Stimulated activated CD8-positive, alpha-beta memory T cell treated with anti-CD3 and anti-CD28 coated beads, Interleukin-12 subunit alpha, Interleukin-12 subunit beta, amount 100 ng/mL, for 1 hour (primary cell): ENCODE measurements around the gene DIO1.

Source experiments
- DNase-seq: peaks from one replicate; pipeline ENCODE4 v3.0.0-alpha.2; 2020; ENCODE audit warnings: low read depth

DIO1 gene

DNA sequence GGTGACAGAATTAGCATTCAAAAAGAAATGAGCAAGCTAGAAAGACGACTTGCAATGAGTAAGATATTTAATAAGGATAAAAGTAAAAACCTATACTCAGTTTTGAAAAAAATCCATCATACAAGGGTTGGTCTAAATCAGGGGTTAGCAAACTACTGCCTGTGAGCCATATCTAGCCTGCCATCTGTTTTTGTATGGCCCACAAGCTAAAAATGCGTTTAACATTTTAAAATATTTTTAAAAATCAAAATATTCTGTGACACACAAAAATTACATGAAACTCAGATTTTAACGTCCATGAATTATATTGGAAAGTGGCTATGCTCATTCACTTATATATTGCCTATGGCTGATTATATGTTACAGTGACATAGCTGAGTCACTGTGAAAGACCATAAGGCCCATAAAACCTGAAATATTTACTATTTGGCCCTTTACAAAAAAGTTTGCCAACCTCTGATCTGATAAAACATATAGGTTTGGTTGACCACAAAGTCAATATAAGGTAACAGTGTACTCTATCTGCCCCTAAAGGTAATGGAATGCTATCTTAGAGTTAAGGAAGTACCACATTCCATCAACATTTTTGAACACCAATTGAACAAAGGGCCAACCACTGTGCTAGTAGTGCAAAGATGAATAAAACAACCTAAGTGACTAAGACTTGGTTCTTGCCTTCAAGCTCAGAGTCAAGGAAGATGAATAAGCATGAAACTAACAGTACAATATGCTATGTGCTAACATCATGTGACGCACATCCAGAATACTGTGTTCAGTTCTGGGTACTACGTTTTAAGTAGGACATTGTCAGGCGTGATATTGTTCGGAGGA, 48.4 kb downstream of the DIO1 start:
- no peak for DNase-seq

DNA sequence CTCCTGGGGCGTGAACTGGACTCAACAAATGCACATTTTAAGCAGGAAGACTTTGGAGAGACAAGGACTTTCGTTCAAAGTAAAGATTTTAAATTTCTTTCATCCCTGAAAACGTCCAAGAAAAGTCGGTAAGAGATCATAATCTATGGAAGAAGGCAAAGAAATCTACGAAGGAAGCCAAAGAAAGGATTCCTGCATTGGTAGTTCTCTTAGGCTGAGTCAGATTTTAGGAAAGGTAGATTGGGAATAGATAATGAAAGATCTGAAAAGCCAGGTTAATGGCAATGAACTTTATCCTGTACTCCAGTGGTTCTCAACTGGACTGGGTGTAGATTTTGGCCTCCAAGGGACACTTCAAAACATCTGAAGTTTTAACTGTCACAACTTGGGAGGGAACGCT, 49.1 kb downstream of the DIO1 start:
- DNase-seq = no peak

DNA sequence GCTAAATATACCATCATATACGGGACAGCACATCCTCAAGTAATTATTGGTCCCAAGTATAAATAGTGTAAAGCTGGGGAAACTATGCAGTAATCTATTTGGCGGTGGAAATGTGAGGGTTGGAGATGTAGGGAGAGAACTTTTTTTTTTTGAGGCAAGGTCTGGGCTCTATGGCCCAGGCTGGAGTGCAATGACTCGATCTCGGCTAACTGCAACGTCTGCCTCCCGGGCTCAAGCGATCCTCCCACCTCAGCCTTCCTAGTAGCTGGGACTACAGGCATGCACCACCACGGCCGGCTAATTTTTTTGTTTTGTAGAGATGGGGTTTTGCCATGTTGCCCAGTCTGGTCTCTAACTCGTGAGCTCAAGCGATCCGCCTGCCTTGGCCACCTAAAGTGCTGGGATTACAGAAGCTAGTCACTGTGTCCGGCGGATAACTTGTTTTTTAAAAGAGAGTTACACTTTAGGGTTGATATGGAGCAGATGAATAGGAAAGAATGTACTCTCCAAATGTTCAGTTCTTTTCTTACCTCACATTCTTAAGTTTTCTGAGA, 49.6 kb downstream of the DIO1 start:
- no peak for DNase-seq

DNA sequence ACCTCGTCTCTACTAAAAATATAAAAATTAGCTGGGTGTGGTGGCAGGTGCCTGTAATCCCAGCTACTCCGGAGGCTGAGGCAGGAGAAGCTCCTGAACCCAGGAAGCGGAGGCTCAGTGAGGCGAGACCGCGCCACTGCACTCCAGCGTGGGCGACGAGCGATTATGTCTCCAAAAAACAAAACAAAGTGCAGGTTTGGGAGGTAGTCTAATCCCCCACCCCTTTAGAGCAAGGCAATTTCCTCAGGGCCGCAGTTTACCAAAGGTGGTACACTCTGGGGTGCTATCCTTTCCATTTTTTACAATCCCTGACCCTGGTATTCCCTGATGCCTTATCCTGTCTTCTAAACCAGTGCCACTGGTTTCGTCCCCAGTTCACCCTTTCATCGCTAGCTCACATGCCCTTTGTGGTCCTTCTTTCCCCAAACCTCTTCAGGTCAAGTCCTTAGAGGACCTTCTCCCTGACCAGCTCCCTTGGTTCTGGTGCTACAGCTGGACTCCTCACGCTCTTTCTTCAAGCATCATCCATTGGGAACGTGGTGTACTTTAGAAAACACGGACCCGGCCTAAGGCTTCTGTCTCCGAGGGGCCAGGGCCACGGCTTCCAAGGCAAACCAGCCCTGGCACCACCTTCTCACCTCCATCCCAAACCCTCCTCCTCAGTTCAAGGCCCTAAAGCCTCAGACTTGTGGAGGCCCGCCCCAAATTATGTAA, 50.6 kb downstream of the DIO1 start:
- DNase-seq = no peak

DNA sequence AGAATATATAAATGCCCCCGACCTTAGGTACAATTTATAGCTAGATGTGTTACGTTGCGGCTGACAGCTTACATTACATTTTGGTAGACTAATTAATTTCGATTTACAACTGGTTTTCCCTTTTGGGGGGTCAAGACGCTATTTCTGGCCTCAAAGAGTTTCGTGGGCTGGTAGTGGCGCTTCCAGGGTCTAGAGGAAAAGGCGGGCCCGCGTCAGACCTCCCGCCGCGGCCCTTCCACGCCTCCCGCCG, 51.1 kb downstream of the DIO1 start:
- DNase-seq = no peak

DNA sequence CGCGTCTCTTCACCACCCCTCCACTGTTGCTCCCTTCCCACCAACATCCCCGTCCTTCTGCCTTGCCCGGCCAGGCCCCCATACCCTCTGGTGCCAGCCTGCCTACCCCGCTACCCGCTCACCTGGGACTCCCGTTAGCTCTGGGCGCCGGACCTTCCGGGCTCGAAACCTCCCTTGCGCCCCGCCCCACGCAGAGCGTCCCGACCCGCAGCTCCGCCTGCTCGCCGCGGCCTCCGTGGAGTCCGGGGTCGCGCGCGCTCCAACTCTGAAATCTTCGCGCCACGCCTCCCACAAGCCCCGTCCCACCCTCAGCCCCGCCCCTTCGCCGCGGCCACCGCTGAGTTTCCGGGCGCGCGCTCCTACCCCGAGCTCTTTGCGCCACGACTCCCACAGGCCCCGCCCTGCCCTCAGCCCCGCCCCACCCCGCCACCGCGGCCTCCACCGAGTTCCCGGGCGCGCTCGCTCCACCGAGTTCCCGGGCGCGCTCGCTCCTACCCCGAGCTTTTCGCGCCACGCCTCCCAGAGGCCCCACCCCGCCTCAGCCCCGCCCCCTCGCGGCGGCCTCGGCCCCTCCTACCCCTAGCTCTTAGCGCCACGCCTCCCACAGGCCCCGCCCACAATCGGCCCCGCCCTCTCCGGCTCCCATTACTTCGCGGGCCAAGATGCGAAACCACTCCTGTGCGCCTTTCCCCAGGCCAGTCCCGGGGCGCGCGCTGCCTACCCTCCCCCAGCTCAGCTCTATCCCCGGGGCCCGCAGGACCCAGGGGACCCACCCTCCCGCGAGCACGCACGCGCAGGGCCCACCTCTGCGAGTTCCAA, 51.7 kb downstream of the DIO1 start, which contains the start of gene IFT25:
TSS of gene IFT25 (minus strand) at position 267 of the 819 bp plus-strand sequence. CDS start 5,617 bp downstream, outside the sequence.
- DNase-seq = peak; percentile 97

DNA sequence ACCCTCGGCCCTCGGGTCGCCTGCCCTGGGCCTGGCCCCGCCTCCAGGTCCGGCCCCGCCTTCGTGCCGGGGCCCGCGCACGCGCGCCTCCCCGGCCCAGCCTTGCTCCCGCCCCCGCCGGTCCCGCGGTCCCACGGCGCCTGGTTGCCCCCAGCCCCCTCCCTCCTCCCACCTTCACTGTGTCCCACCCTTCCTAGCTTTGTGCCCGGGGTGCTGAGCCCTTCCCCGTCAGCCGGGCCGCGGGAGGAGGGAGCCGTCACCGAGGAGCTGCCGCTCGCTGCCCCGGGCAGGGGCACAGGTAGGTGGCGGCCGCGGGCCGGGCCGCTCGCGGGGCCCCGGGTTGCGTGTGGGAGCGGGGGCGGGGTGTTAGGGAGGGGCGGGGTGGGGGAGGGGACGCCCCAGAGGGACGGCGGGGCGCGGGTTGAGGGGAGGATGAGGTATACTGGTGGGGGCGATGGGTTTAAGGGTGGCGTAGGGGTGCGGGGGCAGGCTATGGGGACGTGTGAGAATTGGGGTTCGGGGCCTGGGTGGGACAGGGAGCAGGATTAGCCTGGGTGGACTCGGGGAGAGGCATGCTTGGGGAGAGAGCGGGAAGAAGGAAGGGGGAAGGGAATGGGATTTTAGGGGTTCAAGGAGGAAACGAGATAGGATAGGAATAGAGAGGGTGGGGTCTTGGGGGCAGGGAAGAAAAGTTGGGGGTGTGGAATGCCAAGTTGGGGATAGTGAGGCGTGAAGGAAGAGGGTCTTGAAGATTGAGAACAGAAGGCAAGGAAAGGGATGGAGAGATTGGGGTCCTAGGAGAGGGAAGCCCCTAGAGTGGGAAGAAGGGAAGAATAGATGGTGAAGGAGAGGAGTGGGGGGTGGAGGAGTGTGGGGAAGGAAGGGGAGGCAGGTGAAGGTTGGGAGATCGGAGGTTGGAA, 52.5 kb downstream of the DIO1 start, which contains the start of gene LRRC42:
TSS of gene LRRC42 (plus strand) at position 99 of the 920 bp plus-strand sequence. CDS start 5,650 bp downstream, outside the sequence.
- no peak for DNase-seq

DNA sequence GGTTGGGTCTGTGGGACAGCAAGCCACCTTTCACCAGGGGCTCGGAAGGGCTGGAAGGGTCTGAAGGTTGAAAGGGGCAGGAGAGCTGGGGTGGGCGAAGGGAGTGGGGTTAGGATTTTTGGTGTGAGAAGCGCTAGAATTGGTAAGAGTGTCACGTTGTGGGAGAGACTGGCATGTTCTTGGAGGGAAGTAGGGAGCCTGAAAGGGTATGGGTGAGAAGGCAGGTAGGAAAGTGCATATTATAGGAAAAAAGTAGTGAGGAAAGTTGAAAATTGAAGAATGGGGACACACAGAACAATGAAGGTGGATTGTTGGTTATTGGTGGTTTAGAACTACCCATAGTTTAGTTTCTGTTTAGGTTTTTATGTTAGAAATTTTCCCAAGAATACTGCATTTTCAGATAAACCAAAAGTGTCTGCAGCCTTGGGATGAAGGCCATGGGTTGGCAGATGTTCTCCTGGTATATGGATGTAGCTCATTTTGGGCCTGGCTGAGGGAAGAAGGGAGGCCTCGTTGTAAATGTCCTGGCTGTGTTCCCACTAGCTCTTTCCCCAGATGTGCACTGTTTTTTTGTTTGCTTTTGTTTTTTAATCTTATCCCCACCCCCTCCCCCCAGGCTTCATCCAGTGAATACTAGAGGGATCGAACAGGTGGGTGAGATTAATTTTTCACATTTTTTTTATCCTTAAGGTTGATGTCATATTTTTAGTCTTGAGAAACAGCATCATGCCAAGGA, 53.4 kb downstream of the DIO1 start:
- DNase-seq = no peak

DNA sequence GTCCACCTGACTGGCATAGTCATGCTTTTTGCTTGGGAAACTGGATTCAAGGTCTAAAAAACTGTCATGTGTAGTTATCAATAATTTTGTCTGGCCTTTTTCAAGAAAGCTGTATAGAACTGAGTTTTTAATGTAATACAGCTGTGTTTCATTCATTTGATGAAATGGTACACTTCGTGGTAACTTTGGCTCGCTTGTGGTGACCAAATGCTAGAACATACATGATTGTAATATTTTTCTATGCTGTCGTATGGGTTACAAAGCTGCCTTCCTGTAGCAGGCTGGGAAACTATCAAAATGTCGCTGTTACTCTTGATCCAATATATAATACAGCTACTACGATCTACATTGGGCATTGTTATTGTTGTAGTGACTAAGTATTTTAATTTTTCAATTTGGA, 54.3 kb downstream of the DIO1 start:
- no peak for DNase-seq

DNA sequence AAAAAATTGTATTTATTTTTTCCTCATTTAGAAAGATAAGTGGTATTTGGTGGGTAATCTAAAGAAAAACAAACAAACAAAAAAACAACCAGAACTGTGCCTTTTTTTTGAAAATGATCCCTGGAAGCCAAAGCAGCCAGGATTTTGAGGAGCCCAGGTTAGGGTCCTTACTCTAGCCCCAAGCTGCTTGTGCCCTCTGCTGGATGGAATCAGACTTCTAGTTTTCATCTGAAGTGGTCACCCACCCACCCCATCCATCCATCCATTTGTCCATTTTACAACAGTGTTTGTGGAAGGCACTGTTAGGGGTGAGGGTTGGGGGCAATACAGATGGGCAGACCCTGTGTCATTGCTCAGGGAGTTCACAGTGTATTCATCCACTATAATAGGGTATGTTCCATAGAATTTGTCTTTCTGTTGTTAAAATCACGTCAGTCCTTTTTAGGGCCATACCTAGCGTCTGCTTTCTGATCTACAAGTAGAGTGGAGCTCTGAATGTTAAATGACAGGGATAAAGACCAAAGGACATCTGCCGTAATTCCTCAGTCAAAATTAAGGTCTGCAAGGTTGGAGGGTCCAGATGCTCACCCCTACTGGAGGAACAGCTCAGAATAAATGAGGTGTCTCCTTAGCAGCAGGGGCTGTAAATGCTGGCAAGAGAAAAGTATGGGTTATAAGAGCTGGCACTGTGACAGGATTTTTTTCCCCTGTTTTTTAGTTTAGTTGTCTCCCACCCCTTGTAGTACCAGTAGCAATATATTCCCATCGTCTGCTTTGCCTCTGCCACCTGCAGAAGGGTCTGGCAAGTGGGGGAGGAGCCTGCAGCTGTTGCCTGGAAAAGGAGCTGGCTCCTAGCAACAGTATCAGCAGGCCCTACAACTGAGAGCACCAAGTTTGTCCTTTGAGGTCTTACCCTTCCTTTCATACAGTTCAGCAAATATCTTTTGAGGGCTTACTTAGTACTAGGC, 55.3 kb downstream of the DIO1 start:
- no peak for DNase-seq

DNA sequence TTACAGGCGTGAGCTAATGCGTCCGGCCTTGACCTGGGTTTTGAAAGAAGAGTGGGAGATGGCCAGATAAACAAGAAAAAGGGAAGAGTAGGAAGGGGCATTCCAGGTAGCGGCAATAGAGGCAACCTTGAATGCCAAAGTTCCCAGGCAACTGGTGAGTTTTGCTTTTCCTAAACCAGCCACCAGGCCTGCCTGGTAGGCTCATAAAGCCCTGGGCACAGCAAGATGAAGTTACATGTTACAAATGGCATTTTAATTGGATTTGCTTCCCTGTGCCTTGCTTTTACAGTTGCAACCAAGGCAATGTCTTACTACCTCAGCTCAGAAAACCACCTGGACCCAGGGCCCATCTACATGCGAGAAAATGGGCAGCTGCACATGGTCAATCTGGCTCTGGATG, 57.7 kb downstream of the DIO1 start:
- DNase-seq = no peak

DNA sequence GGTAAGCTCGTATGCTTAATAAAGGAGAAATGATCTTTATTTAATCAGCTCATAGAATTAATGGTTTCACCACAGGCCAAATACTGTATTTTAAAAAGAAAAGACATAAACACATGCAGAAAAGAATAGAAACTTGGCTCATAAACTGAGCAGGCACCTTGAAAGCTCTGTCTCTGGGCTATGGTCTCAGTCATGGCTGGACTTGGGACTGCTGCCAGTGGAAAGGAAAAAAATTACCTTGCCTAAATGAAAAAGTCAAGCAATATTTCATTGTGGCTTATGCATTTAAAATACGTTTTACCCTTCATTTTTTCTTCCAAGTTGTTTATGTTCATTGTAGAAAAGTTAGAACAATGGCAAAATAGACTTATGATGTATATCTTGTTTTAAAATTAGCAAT, 60.1 kb downstream of the DIO1 start:
- DNase-seq = no peak

DNA sequence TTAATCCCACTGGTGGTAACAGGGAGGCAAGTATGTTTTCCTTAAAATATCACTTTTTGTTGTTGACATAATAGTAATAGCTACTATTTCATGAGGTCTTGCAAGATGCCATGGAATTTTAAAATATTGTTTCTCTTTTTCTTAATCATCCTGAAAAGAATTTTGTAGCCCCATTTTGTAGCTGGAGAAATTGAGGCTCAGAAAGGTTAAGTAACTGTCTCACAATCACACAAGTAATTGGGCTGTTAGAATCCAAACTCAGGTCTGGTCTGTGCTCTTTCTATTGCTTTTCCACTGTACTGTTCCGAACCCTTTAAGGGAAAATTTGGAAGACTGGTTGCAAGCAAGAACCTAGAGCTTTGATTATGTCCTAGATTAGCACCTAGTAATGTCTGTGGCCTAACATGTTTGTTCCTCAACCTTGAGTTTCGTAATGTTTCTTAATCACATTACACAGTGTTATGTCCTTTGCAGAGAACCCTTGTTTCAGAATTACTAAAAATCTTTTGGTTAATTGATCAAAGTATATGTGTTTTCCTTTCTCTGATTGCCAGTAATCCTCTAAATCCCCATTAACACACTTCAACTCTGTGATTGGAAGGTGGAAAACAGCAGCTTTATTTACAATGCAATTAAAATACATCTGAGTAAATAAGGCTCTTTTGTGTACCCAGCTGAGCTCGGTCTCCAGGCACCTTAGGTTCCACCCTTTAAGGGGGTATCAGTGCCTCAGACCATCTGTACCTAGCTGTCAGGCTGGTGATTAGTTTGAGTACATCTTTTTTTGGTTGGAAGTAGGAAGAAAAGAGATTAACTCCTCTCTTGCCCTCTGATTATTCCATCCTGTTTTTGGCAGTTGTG, 62.6 kb downstream of the DIO1 start:
- no peak for DNase-seq

DNA sequence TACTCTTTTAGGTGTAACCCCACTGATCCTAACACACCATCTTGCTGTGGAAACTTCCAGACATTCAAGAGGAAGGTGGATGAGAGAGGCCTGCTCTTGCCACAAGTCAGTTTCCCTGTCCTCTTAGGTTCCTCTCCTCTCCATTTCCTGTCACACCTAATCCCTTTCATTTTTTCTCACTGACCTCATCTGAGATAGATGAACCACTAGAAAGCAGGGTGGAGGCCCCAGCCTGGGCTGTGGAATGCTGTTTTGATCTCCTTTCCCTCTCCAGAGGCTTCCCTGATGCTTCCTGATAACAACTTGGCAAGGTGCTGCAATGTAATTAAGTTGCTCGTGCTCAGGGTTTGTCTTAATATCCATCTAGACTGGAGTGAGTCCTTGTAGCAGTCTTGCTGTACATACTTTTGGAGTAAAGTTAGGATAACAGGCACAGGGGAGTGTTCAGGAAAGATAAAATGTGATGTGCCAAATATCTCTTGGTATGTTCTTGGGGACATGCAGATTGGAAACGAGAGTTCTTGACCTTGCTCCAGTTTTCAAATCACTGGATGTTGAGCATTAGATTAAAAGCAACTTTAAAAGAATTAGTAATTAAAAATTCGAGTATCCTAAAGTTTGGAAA, 63.3 kb downstream of the DIO1 start:
- no peak for DNase-seq

DNA sequence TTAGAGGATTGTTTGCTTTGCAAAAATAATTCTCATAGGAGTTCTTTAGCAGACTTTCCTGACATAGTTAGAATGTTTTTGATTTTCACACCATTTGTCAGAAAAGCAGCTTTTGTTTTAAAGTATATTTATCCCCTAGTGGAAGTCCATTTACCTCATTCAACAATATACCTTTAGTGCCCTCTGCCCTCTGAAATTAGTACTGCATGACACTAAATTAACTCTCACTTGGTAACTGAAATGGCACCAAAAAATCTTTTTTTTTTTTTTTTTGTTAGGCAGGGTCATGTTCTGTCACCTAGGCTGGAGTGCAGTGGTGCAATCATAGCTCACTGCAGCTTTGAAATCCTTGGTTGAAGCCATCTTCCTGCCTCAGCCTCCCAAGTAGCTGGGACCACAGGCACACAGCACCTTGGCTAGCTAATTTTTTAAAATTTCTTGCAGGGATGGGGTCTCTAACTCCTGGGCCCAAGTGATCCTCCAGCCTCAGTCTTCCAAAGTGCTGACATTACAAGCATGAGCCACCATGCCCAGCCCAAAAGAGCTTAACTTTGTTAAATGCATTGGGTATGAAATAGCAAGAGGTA, 65.8 kb downstream of the DIO1 start:
- no peak for DNase-seq
